Muscle layer of duodenum (tissue), 2 donors: ENCODE data around the gene PLA2G4E.

Experiments
- H3K27ac ChIP-seq: one replicate; pipeline ENCODE4 v1.7.0; 2013; ENCODE audit warnings: mild to moderate bottlenecking, low read length
- H3K27me3 ChIP-seq: one replicate; pipeline ENCODE4 v1.7.0; 2013; ENCODE audit warnings: low read depth, mild to moderate bottlenecking, control low read depth, low read length
- H3K36me3 ChIP-seq, 2 donors: one replicate each; pipeline ENCODE4 v1.7.0; 2013; ENCODE audit warnings: low read length in 2 of 2, control low read depth in 1 of 2, mild to moderate bottlenecking in 1 of 2; ENCODE audit not compliant: insufficient read depth in 2 of 2, control insufficient read depth in 1 of 2
- H3K4me1 ChIP-seq, 2 donors: one replicate each; pipeline ENCODE4 v1.7.0; 2013; ENCODE audit warnings: low read length in 2 of 2, mild to moderate bottlenecking in 2 of 2, control low read depth in 1 of 2, moderate library complexity in 1 of 2; ENCODE audit not compliant: insufficient read depth in 2 of 2, control insufficient read depth in 1 of 2
- H3K4me3 ChIP-seq, 2 donors: one replicate each; pipeline ENCODE4 v1.7.0; 2013; ENCODE audit warnings: low read length in 2 of 2, low read depth in 1 of 2, mild to moderate bottlenecking in 1 of 2
- H3K9me3 ChIP-seq, 2 donors: one replicate each; pipeline ENCODE4 v1.7.0; 2013; ENCODE audit warnings: low read length in 2 of 2, control low read depth in 1 of 2, mild to moderate bottlenecking in 1 of 2; ENCODE audit not compliant: control insufficient read depth in 1 of 2
- donor health status: healthy.

Gene PLA2G4E

DNA sequence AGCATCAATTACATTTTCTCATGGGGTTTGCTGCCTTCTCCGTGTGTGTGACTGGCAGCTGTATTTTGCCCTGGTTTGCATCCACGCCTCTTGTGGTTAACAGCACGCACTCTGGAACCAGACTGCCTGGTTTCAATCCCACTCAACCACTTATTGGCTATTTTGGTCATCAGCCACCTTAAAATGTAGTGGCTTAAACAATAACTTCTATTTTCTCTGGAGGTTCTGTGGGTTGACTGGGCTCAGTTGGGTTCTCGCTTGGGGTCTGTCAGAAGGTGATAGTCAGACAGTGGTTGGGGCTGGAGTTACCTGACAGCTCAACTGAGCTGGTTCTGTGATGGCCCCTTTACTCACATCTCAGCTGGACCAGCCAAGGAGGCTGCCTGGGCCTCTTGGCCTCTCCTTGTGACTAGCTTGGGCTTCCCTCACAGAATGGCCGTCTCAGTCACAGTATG lies 85.2 kb downstream of the PLA2G4E start:
- Histone ChIP-seq H3K36me3 (peaks cover 4% of the 10 kb centered on the region in 2 donors), H3K27me3 (no peaks in the 10 kb centered on the region), H3K4me1 (peaks cover 3 to 6% of the 10 kb centered on the region in 2 donors), H3K27ac (peak overlapping the region; percentile 16), H3K4me3 (no peak overlapping the region), H3K9me3 (no peaks in the 10 kb centered on the region)

DNA sequence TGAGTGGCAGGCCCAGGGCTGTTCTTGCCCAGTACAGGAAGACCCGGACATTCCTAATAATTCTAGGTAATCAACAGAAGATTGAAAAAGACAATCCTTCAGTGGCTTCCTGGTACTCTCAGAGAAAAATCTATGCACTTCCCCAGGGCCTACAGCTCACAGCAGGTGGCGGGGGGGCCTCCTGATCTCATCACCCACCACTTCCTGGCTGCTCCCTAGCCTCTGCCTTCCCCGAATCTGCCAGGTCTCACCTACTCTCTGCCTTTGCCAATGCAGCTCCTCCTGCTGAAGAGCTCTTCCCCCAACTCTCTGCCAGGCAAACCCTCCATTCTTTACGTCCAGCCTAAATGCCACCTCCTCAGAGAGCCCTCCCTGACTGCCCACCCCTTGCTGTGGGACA lies 86.0 kb downstream of the PLA2G4E start:
- Histone ChIP-seq H3K4me3 (no peak overlapping the region), H3K36me3 (no peaks in the 10 kb centered on the region), H3K27me3 (no peaks in the 10 kb centered on the region), H3K9me3 (no peaks in the 10 kb centered on the region), H3K4me1 (peaks cover 9 to 14% of the 10 kb centered on the region in 2 donors), H3K27ac (peak overlapping the region; percentile 32)

DNA sequence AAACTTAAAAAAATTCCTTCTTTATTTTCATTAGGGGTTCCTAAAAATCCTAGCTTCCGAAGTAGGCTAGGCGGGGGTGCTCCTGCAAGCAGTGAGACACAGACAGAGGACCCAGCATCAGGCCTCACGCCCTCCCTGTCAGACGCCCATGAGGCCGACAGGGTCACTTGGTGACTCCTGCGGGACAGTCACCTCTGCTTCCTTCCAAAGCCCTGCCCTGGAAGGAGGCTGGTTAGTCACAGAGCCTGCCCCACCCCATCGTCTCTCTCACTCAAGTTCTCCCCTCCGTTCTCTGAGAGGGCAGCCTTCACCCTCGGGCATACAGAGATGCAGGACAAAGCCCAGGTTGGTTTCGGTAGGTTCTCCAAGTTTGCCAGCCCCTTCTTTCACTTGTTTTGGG lies 87.1 kb downstream of the PLA2G4E start:
- Histone ChIP-seq H3K9me3 (no peaks in the 10 kb centered on the region), H3K4me1 (peaks cover 20 to 24% of the 10 kb centered on the region in 2 donors), H3K36me3 (no peaks in the 10 kb centered on the region), H3K4me3 (no peak overlapping the region), H3K27ac (peak overlapping the region; percentile 37), H3K27me3 (no peaks in the 10 kb centered on the region)

DNA sequence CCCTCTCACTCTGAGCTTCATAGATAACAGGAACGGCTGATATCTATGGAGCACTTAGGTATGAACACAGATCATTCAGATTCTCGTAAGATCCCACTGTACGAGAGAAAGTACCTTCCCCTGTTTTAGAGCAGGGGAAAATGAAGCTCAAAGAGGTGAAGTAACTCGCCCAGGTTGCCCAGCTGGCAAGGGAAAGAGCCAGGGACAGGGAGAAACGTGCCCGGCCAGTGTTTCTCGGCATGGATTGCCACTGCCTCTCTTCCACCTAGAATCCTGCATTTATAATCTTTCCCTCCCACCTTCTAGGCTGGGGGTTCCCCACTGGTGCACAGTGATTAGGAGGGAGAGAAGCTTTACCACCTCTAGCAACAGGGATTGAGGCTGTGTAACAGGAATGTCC lies 87.5 kb downstream of the PLA2G4E start:
- Histone ChIP-seq H3K27ac (peak overlapping the region; percentile 37), H3K9me3 (no peaks in the 10 kb centered on the region), H3K4me1 (peaks cover 24 to 29% of the 10 kb centered on the region in 2 donors), H3K27me3 (no peaks in the 10 kb centered on the region), H3K4me3 (no peak overlapping the region), H3K36me3 (no peaks in the 10 kb centered on the region)

DNA sequence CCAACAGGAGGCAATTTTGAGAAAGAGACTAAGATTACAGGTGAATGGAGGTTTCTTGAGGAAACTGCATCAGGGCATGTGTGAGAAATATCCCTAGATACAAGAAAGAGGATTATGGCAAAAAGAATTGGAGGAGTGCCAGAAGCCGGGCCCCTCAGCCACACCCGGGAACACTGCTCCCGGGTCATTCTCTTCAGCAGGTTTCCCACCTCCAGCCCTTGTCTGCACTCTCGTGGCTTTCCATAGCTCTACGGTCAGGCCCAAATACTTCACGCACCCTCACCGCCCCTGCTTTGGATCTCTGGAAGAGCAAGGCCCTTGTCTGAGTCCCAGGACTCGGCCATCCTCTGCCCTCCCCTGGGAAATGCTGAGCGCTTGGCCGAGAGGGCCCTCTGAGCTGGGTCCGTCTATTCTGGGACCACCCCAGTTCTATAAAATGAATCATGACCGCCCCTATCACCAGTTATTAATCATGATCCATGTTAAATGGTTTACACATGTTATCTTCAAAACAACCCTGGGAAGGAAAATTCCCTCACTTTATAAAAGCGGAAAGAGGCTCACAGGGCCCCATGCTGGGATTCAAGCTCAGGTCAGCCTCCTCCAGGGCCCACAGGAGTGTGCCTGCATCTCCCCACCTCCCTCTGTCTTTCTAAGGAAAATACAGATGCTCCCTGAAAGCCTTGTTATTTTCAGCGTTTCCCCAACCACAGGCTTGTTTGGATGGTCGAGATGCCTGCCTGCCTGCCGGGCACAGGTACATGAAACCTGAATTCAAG lies 88.1 kb downstream of the PLA2G4E start:
- H3K27ac ChIP-seq = peak overlapping the region; percentile 37
- peaks cover 30 to 35% of the 10 kb centered on the region in 2 donors for H3K4me1 ChIP-seq
- no peaks in the 10 kb centered on the region for H3K9me3 ChIP-seq
- H3K27me3 ChIP-seq = no peaks in the 10 kb centered on the region
- no peak overlapping the region for H3K4me3 ChIP-seq
- H3K36me3 ChIP-seq = no peaks in the 10 kb centered on the region

DNA sequence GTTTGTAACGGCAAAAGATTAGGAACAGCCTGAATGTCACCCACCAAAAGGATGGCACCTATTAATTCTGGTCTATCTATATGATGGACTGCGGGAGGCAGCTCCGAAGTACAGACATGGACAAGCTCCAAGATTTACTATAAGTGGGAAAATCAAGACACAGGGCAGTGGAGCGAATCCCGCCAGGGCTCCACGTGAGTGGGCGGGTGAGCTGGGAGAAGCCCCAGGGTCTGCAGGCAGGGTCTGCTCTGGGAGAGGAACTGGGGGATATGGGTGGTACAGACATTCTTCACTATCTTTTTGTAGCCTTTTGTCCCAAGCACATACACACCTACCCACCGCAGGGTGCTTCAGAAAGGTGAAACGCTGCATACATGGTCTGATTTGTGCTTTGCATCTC lies 88.7 kb downstream of the PLA2G4E start:
- Histone ChIP-seq H3K9me3 (no peaks in the 10 kb centered on the region), H3K4me1 (peaks cover 31 to 40% of the 10 kb centered on the region in 2 donors), H3K36me3 (no peaks in the 10 kb centered on the region), H3K4me3 (no peak overlapping the region), H3K27me3 (no peaks in the 10 kb centered on the region), H3K27ac (no peak overlapping the region)
